DOHH2 (cell line): ENCODE results near the gene CARMIL1.

ENCODE experiments used
- EZH2phosphoT487 ChIP-seq: fragments of 200-600 bp; sonication (generic); IDR thresholded peaks from 2 replicates; pipeline ENCODE4 v1.6.1; 2017; ENCODE audit warnings: borderline replicate concordance, mild to moderate bottlenecking, antibody characterized with exemption, low read length, moderate library complexity, mixed read lengths
- TF ChIP-seq, protein P1 (sequence below): fragments of 200-600 bp; sonication (generic); IDR thresholded peaks from one replicate; pipeline ENCODE4 v1.5.1; 2014; ENCODE audit warnings: antibody characterized with exemption, mild to moderate bottlenecking, low read depth, low read length; ENCODE audit not compliant: poor library complexity, severe bottlenecking

- TF ChIP-seq, protein P1, sequence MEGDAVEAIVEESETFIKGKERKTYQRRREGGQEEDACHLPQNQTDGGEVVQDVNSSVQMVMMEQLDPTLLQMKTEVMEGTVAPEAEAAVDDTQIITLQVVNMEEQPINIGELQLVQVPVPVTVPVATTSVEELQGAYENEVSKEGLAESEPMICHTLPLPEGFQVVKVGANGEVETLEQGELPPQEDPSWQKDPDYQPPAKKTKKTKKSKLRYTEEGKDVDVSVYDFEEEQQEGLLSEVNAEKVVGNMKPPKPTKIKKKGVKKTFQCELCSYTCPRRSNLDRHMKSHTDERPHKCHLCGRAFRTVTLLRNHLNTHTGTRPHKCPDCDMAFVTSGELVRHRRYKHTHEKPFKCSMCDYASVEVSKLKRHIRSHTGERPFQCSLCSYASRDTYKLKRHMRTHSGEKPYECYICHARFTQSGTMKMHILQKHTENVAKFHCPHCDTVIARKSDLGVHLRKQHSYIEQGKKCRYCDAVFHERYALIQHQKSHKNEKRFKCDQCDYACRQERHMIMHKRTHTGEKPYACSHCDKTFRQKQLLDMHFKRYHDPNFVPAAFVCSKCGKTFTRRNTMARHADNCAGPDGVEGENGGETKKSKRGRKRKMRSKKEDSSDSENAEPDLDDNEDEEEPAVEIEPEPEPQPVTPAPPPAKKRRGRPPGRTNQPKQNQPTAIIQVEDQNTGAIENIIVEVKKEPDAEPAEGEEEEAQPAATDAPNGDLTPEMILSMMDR, result no peak
- no peak for TF ChIP-seq EZH2phosphoT487
Measured at GRCh38 chr6:25578538-25578937, 299.4 kb downstream of the CARMIL1 start.
